HepG2 (cell line): ENCODE data around the gene NEURL3. TPM values are rescaled to one million over a fixed set of nuclear protein-coding genes. Genes with fewer than 3 reads are reported as not detected.
A peak's percentile ranks its signal among the peaks of the same experiment; 100 is the strongest.

Experiments
- ARNT ChIP-seq: fragments of 450-650 bp; IDR thresholded peaks from 2 replicates; pipeline ENCODE4 v1.6.1; 2017
- HNRNPUL1 ChIP-seq: fragments of 200-400 bp; formaldehyde crosslinking; IDR thresholded peaks from 2 replicates; pipeline ENCODE4 v1.6.1; 2017; ENCODE audit warnings: low read depth, mild to moderate bottlenecking, low read length, moderate library complexity
- HOXA3 ChIP-seq: sonication (generic); formaldehyde crosslinking; IDR thresholded peaks from 2 replicates; pipeline ENCODE4 v1.5.0; 2020; ENCODE audit warnings: missing genetic modification reagents
- ISL2 ChIP-seq: sonication (generic); formaldehyde crosslinking; IDR thresholded peaks from 2 replicates; pipeline ENCODE4 v1.5.0; 2020; ENCODE audit warnings: missing genetic modification reagents
- KDM2A ChIP-seq: sonication (generic); formaldehyde crosslinking; IDR thresholded peaks from 2 replicates; pipeline ENCODE4 v1.4.0; 2020; ENCODE audit warnings: low read depth, missing genetic modification reagents, borderline replicate concordance
- MED1 ChIP-seq: sonication (generic); formaldehyde crosslinking; IDR thresholded peaks from 2 replicates; pipeline ENCODE4 v1.4.0; 2020; ENCODE audit warnings: missing genetic modification reagents
- NRL ChIP-seq: sonication (generic); formaldehyde crosslinking; IDR thresholded peaks from 2 replicates; pipeline ENCODE4 v1.5.0; 2020; ENCODE audit warnings: missing genetic modification reagents, mild to moderate bottlenecking, moderate library complexity, borderline replicate concordance
- PRMT3 ChIP-seq: sonication (generic); formaldehyde crosslinking; IDR thresholded peaks from 2 replicates; pipeline ENCODE4 v1.8.1; 2022; ENCODE audit warnings: low read depth, mild to moderate bottlenecking, moderate library complexity, missing genetic modification reagents, borderline replicate concordance
- SMAD3 ChIP-seq: sonication (generic); formaldehyde crosslinking; IDR thresholded peaks from 2 replicates; pipeline ENCODE4 v1.4.0; 2020; ENCODE audit warnings: missing genetic modification reagents
- SP2 ChIP-seq: sonication (generic); formaldehyde crosslinking; IDR thresholded peaks from 2 replicates; pipeline ENCODE4 v1.5.1; 2020; ENCODE audit warnings: mild to moderate bottlenecking, missing genetic modification reagents
- SUZ12 ChIP-seq: fragments of 150-350 bp; IDR thresholded peaks from 2 replicates; pipeline ENCODE4 v1.6.1; 2014; ENCODE audit warnings: low read depth, low read length
- THAP11 ChIP-seq: IDR thresholded peaks from 2 replicates; pipeline ENCODE4 v1.6.1; 2016; ENCODE audit warnings: missing biosample characterization, missing genetic modification reagents
- XBP1 ChIP-seq: sonication (generic); formaldehyde crosslinking; IDR thresholded peaks from 2 replicates; pipeline ENCODE4 v1.5.0; 2020; ENCODE audit warnings: missing genetic modification reagents
- ZNF260 ChIP-seq: sonication (generic); formaldehyde crosslinking; IDR thresholded peaks from 2 replicates; pipeline ENCODE4 v1.4.0; 2020; ENCODE audit warnings: missing genetic modification reagents, low read depth, mild to moderate bottlenecking, borderline replicate concordance
- ZNF333 ChIP-seq: sonication (generic); formaldehyde crosslinking; IDR thresholded peaks from 2 replicates; pipeline ENCODE4 v1.4.0; 2020; ENCODE audit warnings: mild to moderate bottlenecking, missing genetic modification reagents, borderline replicate concordance
- ZNF703 ChIP-seq: sonication (generic); formaldehyde crosslinking; IDR thresholded peaks from 2 replicates; pipeline ENCODE4 v1.5.1; 2020; ENCODE audit warnings: missing genetic modification reagents, mild to moderate bottlenecking, moderate library complexity, borderline replicate concordance
- ZNF720 ChIP-seq: sonication (generic); formaldehyde crosslinking; IDR thresholded peaks from 2 replicates; pipeline ENCODE4 v1.4.0; 2020; ENCODE audit warnings: missing genetic modification reagents
- ZNF841 ChIP-seq: sonication (generic); formaldehyde crosslinking; IDR thresholded peaks from 2 replicates; pipeline ENCODE4 v1.8.1; 2023; ENCODE audit warnings: missing genetic modification reagents, borderline replicate concordance
- polyA plus RNA-seq, 8 experiments: library from polyadenylated mRNA; depleted of rRNA in 3 of 8; stranded (reverse) in 7 of 8; unstranded in 1 of 8; fragments of >200 nt; fragmentation: Illumina TruSeq in 4 of 8; extraction: Trizol in 4 of 8; gene quantifications; 2 replicates each; pipeline versions ENCODE4 v1.2.1 to v1.2.3, GENCODE V29; 2011 to 2016; ENCODE audit warnings: low read depth in 4 of 8, missing spikeins in 1 of 8, mixed read lengths in 1 of 8; ENCODE audit not compliant: insufficient read depth in 1 of 8
- total RNA-seq, 5 experiments: library from RNA; depleted of rRNA; stranded (reverse); fragments of >200 nt; fragmentation: Illumina TruSeq; extraction: Trizol; gene quantifications; 2 replicates each; pipeline ENCODE4 v1.2.3, GENCODE V29; 2016; ENCODE audit warnings: low read depth in 1 of 5
- TF ChIP-seq, protein P1 (sequence below): sonication (generic); formaldehyde crosslinking; IDR thresholded peaks from 2 replicates; pipeline ENCODE4 v1.8.0; 2022; ENCODE audit warnings: missing genetic modification reagents, mild to moderate bottlenecking, moderate library complexity, borderline replicate concordance
- TF ChIP-seq, protein P2 (sequence below): sonication (generic); formaldehyde crosslinking; IDR thresholded peaks from 2 replicates; pipeline ENCODE4 v1.8.1; 2023; ENCODE audit warnings: missing genetic modification reagents, mild to moderate bottlenecking, borderline replicate concordance
- TF ChIP-seq, protein P3 (sequence below): sonication (generic); formaldehyde crosslinking; IDR thresholded peaks from 2 replicates; pipeline ENCODE4 v1.5.0; 2020; ENCODE audit warnings: missing genetic modification reagents
- TF ChIP-seq, protein P4 (sequence below): sonication (generic); formaldehyde crosslinking; IDR thresholded peaks from 2 replicates; pipeline ENCODE4 v1.4.0; 2020; ENCODE audit warnings: missing genetic modification reagents, borderline replicate concordance
- TF ChIP-seq, protein P5 (sequence below): sonication (generic); formaldehyde crosslinking; IDR thresholded peaks from 2 replicates; pipeline ENCODE4 v1.5.1; 2020; ENCODE audit warnings: missing genetic modification reagents, mild to moderate bottlenecking, borderline replicate concordance

The NEURL3 gene
- total and polyA plus RNA-seq, 2 of the 13 experiments (the other 11 are each of a cell fraction or from before 2014, with no cell fraction given) = 0.16 to 1.2 TPM

DNA sequence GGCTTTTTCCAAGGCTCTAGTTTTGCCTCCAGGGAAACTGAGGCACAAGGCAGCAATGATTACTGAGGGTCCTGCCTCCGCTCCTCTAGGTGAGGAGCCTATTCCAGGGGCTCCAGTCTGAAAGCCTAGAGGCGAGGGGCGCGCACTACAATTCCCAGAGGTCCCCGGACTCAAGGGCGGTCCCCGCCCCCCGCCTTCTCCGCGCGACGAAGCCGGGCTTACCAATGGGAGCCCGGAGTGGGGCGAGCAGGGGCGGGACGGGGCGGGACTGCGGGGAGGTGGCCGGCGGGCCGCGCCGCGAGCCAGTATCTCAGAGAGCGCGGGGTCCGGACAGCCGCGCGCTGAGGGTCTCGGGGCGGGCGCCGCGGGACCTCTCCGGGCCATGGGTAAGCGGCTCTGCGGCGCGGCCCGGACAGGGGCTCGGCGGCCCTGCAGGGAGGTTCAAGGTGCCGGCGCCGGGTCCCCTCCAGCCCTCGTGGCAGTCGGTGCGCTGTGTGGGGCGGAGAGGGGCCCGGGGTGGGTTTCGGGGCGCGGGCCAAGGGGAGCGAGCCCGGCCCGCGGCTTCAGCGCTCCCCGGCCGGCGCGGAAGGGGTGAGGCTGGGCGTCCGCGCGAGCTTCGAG, 31.4 kb upstream of the NEURL3 start, which contains the start of gene ARID5A (continued):
- TF ChIP-seq, protein P1, sequence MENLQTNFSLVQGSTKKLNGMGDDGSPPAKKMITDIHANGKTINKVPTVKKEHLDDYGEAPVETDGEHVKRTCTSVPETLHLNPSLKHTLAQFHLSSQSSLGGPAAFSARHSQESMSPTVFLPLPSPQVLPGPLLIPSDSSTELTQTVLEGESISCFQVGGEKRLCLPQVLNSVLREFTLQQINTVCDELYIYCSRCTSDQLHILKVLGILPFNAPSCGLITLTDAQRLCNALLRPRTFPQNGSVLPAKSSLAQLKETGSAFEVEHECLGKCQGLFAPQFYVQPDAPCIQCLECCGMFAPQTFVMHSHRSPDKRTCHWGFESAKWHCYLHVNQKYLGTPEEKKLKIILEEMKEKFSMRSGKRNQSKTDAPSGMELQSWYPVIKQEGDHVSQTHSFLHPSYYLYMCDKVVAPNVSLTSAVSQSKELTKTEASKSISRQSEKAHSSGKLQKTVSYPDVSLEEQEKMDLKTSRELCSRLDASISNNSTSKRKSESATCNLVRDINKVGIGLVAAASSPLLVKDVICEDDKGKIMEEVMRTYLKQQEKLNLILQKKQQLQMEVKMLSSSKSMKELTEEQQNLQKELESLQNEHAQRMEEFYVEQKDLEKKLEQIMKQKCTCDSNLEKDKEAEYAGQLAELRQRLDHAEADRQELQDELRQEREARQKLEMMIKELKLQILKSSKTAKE = no peak
- TF ChIP-seq, protein P2, sequence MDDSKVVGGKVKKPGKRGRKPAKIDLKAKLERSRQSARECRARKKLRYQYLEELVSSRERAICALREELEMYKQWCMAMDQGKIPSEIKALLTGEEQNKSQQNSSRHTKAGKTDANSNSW = no peak
- TF ChIP-seq THAP11 (peak; percentile 98), SP2 (CRISPR knock-in tag) (peak; percentile 89), SUZ12 (peak; percentile 73), KDM2A (peak; percentile 41; the same call in 1 of the 2 replicates), MED1 (CRISPR knock-in tag) (peak; percentile 32; the same call in 1 of the 2 replicates), ZNF841 (no peak), XBP1 (no peak), HNRNPUL1 (no peak), SMAD3 (CRISPR knock-in tag) (no peak), NRL (CRISPR knock-in tag) (no peak), HOXA3 (CRISPR knock-in tag) (peak; percentile 64), ZNF703 (no peak), ISL2 (CRISPR knock-in tag) (no peak), ZNF260 (CRISPR knock-in tag) (no peak), ARNT (no peak), ZNF720 (CRISPR knock-in tag) (no peak), PRMT3 (CRISPR knock-in tag) (no peak), ZNF333 (CRISPR knock-in tag) (no peak)
- TF ChIP-seq, protein P3, sequence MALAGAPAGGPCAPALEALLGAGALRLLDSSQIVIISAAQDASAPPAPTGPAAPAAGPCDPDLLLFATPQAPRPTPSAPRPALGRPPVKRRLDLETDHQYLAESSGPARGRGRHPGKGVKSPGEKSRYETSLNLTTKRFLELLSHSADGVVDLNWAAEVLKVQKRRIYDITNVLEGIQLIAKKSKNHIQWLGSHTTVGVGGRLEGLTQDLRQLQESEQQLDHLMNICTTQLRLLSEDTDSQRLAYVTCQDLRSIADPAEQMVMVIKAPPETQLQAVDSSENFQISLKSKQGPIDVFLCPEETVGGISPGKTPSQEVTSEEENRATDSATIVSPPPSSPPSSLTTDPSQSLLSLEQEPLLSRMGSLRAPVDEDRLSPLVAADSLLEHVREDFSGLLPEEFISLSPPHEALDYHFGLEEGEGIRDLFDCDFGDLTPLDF (CRISPR knock-in tag) = peak; percentile 60; the same call in 1 of the 2 replicates
- TF ChIP-seq, protein P4, sequence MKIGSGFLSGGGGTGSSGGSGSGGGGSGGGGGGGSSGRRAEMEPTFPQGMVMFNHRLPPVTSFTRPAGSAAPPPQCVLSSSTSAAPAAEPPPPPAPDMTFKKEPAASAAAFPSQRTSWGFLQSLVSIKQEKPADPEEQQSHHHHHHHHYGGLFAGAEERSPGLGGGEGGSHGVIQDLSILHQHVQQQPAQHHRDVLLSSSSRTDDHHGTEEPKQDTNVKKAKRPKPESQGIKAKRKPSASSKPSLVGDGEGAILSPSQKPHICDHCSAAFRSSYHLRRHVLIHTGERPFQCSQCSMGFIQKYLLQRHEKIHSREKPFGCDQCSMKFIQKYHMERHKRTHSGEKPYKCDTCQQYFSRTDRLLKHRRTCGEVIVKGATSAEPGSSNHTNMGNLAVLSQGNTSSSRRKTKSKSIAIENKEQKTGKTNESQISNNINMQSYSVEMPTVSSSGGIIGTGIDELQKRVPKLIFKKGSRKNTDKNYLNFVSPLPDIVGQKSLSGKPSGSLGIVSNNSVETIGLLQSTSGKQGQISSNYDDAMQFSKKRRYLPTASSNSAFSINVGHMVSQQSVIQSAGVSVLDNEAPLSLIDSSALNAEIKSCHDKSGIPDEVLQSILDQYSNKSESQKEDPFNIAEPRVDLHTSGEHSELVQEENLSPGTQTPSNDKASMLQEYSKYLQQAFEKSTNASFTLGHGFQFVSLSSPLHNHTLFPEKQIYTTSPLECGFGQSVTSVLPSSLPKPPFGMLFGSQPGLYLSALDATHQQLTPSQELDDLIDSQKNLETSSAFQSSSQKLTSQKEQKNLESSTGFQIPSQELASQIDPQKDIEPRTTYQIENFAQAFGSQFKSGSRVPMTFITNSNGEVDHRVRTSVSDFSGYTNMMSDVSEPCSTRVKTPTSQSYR (CRISPR knock-in tag) = 0 out of 2 replicates have a peak, but pooled peaks have one; percentile 50
- TF ChIP-seq, protein P5, sequence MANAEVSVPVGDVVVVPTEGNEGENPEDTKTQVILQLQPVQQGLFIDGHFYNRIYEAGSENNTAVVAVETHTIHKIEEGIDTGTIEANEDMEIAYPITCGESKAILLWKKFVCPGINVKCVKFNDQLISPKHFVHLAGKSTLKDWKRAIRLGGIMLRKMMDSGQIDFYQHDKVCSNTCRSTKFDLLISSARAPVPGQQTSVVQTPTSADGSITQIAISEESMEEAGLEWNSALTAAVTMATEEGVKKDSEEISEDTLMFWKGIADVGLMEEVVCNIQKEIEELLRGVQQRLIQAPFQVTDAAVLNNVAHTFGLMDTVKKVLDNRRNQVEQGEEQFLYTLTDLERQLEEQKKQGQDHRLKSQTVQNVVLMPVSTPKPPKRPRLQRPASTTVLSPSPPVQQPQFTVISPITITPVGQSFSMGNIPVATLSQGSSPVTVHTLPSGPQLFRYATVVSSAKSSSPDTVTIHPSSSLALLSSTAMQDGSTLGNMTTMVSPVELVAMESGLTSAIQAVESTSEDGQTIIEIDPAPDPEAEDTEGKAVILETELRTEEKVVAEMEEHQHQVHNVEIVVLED = peak; percentile 84
